ENCODE results near the gene SLC4A5.

DNA sequence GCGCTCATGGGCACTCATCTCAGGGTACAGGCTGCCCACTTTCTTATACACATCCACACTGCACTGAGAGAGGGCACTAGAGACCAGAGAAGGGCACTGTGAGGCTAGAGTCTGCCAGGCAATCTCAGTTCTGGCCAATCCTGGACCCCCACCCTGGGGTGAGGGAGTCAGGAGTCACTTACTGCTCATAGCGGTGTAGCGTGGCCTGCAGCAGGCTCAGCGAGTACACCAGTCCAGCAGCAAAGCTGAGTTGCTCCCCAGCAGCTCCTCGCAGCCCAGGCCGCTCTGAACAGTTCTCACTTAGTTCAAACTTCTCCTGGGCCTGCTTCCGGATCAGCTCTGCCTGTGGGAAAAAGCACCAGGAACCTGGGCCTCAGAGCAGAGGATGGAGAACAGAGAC, 24.6 kb upstream of the SLC4A5 start:
- TF ChIP-seq, protein P1, sequence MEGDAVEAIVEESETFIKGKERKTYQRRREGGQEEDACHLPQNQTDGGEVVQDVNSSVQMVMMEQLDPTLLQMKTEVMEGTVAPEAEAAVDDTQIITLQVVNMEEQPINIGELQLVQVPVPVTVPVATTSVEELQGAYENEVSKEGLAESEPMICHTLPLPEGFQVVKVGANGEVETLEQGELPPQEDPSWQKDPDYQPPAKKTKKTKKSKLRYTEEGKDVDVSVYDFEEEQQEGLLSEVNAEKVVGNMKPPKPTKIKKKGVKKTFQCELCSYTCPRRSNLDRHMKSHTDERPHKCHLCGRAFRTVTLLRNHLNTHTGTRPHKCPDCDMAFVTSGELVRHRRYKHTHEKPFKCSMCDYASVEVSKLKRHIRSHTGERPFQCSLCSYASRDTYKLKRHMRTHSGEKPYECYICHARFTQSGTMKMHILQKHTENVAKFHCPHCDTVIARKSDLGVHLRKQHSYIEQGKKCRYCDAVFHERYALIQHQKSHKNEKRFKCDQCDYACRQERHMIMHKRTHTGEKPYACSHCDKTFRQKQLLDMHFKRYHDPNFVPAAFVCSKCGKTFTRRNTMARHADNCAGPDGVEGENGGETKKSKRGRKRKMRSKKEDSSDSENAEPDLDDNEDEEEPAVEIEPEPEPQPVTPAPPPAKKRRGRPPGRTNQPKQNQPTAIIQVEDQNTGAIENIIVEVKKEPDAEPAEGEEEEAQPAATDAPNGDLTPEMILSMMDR (IDR thresholded peaks at IDR 0.05), result no peak
- no peak for TF ChIP-seq POLR2A (IDR thresholded peaks at IDR 0.05)
